HG03558 (cell line): ENCODE results near the gene ZNF341.

Source experiments
- ATAC-seq: cut with Tn5 transposase; IDR thresholded peaks from one replicate; pipeline ENCODE4 v1.9.1; 2021; ENCODE audit warnings: moderate number of reproducible peaks; ENCODE audit not compliant: unreplicated experiment; ENCODE audit errors: extremely low read depth

ZNF341 gene

DNA sequence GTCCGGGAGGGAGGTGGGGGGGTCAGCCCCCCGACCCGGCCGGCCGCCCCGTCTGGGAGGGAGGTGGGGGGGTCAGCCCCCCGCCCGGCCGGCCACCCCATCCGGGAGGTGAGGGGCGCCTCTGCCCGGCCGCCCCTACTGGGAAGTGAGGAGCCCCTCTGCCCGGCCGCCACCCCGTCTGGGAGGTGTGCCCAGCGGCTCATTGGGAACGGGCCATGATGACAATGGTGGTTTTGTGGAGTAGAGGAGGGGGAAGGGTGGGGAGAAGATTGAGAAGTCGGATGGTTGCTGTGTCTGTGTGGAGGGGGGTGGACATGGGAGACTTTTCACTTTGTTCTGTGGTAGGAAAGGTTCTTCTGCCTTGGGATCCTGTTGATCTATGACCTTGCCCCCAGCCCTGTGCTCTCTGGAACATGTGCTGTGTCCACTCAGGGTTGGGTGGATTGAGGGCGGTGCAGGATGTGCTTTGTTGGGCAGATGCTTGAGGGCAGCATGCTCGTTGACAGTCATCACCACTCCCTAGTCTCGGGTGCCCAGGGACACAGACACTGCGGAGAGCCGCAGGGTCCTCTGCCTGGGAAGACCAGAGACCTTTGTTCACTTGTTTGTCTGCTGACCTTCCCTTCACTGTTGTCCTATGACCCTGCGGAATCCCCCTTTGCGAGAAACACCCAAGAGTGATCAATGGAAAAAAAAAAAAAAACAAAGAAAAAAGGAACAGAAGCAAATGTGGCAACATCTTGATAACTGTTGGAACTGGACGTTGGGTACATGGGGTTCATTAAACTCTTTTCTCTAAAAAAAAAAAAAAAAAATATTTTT, 30.0 kb upstream of the ZNF341 start:
- ATAC-seq, result no peak

DNA sequence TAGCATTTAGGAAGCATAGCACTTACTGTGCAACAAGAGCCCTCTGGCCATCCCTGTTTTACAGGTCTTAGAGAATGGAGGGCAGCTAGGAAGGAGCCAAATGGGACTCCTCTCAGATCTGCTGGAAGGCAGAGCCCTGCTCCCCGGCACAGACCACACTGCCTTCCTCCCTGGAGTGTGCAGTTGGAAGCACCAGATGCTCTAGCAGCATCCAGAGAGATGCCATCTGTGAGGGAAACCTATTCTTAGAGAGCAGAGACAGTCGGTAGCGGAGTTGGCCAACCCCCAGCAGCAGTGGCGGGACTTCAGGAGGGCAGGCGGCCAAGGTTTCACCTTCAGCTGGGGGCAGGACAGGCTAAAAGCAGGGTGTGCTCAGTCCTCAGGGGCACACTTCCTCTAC, 28.9 kb upstream of the ZNF341 start:
- no peak for ATAC-seq

DNA sequence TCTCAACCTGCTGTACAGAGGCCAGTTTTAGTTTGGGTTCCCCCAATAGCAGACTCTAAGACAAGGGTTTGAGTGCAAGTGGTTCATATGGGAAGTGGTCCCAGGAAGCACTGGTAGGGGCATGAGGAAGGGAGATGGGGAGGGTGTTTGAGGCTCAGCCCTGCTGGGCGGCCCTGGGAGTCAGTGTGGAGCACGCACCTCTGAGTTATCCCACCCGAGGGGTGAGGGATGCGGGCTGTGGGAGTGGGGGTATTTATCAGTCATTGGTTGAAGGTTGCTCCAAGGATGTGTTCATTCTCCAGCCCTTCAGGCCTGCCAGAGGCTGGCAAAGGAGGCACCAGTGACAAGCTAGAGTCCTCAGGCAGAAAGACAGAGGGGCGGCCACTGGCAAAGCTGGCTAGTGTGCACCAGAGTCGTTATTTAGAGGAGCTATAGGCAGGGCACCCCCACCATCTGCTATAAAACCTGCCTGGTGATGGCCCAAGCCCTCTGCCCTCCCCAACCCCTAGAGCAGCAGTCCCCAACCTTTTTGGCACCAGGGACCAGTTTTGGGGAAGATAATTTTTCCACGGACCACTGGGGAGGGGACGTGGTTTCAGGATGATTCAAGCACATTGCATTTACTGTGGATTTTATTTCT, 28.2 kb upstream of the ZNF341 start:
- ATAC-seq, result no peak

DNA sequence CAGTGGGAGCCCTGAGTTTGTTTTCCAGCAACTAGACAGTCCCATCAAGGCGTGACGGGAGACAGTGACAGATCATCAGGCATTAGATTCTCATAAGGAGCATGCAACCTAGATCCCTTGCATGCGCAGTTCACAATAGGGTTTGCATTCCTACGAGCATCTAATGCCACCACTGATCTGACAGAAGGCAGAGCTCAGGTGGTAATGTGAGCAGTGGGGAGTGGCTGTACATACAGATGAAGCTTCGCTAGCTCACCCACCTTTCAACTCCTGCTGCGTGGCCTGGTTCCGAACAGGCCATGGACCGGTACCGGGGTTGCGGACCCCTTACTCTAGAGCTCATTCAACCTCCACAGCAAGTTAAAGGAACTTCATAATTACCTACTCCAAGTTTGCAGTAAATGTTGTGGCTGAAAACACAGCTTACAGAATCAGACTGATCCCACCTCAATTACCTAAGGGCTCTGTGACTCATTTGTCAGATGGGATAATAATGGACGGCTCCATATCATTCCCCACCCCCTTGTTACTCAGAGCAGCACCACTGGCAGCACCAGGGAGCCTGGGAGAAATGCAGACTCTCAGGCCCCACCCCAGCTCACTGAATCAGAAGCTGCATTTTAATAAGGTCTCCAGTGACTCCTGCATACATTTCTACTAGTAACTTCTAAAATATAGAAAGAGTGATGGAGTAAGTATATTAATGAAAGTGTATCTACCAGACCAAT, 27.4 kb upstream of the ZNF341 start:
- no peak for ATAC-seq

DNA sequence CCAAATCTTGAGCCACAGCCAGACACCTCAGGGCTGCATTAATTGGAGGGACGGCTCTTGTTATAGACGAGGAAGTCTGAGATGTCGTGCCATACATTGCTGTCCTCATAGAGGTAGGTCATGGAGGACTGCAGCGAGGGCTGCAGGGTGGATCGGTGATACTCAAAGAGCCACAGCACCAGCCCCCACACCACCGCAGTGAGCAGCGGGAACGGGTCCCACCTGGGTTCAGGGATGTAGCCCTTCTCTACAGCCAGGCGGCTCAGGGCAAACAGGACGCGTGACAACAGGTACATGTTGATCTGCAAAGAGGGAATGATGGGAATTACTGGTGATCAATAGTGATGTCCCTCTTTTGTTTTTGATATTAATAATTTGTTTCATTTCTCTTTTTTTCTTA, 24.1 kb upstream of the ZNF341 start:
- no peak for ATAC-seq

DNA sequence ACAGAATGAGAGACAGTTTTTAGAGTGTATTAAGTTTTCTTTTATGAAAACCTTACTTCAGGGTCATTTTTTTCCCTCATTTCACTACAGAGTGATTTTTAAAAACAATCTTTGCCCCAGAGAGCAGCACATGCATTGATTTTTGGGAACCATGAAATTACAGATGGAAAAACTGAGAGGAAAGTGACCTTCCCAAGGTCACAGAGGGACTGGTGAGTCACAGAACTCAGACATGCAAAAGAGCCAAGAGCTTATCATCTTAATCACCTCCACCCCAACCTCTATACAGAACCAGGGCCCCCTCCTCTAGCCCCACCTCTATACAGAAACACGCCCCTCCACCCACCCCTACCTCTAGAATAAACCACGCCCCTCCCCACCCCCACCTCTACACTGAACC, 22.4 kb upstream of the ZNF341 start:
- ATAC-seq, result no peak

DNA sequence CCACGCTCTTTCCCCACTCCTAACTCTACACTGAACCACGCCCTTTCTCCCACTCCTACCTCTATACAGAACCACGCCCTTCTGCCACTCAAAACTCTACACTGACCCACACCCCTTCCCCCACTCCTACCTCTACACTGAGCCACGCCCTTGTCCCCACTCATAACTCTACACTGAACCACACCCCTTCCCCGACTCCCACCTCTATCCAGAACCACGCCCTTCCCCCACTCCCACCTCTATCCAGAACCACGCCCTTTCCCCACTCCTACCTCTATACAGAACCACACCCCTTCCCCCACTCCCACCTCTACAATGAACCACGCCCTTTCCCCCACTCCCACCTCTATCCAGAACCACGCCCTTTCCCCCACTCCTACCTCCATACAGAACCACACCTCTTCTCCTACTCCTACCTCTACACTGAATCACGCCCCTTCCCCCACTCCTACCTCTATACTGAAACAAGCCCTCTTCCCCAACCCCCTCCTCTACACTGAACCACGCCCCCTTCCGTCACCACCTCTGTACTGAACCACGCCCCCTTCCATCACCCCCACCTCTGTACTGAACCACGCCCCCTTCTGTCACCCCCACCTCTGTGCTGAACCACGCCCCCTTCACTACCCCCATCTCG, 21.8 kb upstream of the ZNF341 start:
- no peak for ATAC-seq

DNA sequence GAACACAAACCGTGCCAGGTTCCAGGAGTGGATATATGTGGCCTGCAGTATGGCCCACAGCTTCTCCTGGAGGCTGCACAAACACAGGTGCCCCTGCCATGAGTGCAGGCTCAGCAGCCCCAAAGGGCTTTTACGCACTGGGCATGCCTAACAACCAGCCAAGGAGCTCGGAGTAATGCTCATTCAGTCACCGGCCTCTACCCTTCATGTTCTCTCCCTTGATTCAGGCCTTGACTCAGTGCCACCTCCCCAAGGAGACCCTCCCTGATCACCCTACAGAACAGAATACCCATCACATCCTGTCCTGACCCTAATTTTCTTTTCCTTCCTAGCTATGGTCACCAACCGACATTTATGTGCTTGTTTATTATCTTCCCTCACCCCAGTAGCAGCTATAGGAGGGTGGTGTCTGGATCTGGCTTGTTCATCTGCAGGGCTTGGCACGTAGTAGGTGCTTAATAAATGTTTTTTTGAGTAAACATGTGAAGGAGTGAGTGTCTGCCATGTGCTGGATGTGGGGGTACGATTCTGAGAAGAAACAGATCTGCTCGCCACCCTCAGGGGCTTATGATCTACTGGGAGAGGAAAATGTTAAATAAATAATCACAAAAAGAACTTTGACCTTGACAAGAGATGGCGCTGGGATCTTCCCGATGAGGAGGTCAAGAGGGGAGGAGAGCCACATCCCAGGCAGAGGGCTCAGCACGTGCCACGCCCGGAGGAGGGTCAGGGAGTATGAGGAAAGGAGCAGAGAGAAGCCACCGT, 20.9 kb upstream of the ZNF341 start:
- ATAC-seq, result no peak

DNA sequence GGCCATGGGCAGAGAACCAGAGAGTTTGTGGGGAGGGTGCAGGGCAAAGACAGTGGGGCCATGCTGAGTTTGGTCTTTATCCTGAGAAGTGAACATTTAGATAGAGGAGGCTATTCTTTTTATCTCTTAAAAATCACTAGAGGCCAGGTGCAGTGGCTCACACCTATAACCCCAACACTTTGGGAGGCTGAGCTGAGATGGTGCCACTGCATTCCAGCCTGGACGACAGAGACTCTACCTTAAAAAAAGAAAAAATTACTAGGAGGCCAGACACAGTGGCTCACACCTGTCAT, 20.4 kb upstream of the ZNF341 start:
- ATAC-seq, result no peak

DNA sequence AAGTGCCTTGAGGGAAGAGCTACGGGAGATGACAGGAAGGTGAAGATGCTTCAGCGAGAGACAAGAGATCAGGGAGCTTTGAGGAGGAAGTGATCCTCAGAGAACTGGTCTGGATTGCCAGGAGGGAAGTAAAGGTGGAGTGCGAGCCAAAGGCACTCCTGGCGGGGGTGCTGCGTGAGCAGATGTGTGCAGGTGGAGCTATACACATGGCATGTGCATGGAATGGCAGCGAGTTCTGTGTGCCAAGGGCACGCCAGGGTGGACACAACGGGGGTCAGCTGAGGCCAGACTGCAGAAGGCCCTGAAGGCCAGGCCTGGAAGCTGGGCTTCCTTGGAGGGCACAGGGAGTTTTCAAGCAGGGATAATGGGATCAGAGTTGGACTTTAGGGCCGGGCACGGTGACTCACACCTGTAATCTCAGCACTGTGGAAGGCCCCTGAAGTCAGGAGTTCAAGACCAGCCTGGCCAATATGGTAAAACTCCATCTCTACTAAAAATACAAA, 17.9 kb upstream of the ZNF341 start:
- no peak for ATAC-seq

DNA sequence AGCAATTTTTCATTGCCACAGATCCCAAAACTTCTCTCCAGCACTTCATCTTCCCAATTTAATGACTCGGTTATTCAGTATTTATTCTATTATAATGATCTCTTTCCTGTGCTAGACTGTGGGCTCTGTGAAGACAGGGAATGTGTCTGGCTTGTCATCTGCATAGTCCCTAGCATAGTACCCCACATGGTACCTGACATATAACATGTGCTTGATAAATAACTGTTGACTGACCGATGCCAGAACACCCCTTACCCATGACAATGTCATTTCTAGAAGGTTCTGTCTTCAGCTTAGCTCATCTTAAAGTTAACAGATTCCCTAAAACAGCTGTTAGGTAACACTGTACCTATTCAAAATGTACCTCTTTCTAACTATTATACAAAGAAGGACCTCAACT, 15.3 kb upstream of the ZNF341 start:
- no peak for ATAC-seq

DNA sequence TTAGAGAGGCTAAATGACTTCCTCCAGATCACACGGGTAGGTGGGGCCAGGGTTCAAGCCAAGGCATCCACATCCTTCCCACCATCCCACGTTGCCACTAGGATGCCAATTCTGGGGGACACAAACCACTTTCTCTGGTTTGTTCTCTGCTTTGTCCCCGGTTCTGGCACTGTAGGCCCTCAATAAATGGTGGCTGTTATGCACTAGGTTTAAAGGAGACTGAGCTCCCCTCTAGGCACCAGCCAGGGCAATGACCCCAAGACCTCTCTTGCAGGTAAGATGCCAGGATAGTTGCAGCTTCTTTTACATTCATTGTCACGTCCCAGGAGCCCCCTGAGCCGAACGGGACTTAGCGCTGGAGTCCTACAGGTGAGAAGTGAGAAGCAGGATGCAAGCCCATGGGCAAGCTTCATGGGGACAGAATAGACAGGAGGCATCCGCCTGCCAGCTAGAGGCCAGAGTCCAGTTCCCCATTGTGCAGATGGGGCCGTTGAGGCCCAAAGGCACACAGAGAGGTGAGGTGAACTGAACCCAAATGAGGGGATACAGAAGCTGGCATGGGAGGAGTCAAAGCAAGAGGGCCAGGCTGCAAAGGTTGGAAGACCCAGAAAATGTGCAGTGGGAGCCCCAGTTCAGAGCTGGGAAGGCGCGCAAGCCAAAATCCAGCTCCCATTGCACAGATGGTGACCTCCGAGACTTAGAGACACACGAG, 12.4 kb upstream of the ZNF341 start:
- no peak for ATAC-seq

DNA sequence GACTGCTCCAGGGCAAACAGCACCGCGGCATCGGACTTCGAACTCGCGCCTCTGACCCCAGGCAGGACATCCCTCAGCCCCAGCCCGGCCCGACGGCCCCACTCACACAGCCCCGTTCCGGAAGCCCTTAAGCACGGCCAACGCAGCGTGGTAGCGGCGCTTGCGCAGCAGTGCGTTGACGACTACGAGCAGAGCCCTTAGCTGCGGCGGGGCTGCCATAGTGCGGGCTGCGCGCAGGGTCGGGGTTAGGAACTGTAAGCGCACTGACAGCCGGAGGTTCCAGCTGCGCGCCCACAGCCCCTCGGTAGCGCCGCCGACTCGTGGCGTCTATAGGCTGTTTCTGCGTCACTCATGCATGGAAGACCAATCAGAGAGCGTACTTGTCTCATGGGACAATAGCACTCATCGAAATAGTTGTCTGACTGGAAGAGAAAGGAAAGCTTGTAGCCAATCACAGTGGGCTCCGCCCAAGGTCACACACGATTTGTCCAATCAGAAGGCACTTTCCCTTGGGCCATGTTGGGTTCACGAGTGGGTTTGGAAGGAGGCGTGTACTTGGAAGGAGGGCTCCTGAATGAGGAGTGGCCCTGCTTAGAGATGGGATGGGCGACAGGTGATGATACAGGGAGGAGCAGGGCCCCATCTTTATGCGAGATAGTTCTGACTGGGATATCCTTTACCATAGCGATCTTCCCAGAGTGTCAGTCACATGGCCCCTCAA, 11.6 kb upstream of the ZNF341 start, which contains the start of gene PXMP4:
Gene PXMP4, minus strand, starts transcription at position 322 of the 721 bp plus-strand sequence. Its CDS starts 103 bp downstream, at position 219.
- peak; percentile 70 for ATAC-seq

DNA sequence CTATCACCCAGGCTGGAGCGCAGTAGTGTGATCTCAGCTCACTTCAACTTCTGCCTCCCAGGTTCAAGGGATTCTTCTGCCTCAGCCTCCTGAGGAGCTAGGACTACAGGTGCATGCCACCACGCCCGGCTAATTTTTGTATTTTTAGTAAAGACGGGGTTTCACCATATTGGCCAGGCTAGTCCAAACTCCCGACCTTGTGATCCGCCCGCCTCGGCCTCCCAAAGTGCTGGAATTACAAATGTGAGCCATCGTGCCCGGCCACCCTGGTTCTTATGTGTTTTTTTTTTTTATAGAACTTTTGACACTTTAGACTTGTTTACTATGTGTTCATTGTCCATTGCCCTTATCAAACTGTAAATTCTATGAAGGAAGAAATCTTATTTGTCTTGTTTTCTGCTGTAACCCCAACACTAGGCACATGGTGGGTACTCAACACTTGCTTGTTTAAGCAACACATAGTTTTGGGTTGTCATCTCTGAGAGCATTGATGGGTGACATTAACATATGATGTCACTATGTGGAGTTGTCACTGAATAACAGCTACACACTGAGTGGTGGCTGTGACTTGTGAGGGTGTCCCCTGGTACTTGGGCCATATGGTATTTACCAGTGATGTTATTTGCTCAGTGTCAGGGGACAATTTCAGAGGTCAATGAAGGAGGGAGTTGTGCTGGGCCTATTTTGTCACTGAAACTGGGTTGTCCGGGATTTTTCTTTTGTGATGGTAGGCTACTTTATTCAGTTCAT, 10.2 kb upstream of the ZNF341 start:
- ATAC-seq, result no peak

DNA sequence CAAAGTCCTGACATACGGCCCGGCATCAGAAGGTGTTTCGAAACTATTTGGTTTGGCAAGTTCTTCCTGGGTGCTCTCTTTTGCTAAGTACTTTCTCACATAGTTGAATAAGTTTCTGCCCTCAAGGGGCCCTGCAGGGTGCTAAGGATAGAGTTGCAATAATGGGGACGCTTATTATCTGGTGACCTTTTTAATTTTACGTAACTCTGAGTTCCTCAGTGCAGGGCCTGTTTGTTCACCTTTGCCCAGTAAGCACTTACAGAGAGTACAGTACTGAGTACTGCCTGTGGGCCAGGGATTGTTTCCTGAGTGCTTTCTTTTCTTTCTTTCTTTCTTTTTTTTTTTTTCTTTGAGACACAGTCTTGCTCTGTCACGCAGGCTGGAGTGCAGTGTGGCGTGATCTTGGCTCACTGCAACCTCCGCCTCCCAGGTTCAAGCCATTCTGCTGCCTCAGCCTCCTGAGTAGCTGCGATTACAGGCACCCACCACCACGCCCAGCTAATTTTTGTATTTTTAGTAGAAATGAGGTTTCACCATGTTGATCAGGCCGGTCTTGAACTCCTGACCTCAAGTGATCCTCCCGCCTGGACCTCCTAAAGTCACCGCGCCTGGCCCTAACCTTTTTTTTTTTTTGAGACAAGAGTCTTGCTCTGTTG, 7.2 kb upstream of the ZNF341 start:
- no peak for ATAC-seq

DNA sequence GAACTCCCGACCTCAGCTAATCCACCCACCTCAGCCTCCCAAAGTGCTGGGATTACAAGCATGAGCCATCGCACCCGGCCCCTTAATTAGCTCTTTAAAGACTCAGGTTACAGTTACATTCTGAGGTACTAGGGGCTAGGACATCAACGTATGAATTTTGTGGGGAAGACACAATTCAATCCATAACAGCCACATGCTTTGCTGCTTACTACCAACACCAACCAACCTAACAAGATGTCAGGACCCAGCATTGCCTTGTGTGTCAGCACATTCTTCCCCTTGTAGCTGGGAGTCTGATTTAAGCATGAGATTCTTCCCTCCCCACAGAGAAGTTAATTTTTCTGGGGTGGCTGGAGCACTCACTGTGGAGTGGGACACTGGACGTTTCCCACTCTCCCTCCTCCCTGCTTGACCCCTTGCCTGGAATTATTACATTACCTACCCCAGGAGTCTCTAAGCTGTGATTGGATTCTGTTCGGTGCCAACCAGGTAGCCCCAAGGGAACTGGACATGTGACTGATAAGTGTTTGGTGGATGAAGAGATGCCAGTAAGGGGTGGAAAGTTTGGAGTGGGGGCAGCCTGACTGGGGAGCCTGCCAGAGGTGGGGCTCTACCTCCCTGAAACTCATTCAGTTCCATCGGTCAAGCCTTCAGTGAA, 6.1 kb upstream of the ZNF341 start:
- no peak for ATAC-seq

DNA sequence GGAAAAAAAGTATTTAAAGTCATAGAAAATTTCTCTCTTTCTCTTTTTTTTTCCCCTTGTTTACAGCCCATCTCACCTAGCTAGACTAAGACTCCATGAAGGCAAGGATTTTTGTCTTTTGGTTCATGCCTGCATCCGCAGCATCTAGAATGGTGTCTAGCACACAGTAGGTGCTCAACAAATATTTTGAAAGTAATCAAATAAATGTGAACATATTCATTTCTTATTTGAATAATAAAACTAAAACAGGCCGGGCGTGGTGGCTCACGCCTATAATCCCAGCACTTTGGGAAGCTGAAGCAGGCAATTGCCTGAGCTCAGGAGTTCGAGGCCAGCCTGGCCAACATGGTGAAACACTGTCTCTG, 4.7 kb upstream of the ZNF341 start:
- ATAC-seq, result no peak
